Activated naive CD4-positive, alpha-beta T cell treated with anti-CD3 and anti-CD28 coated beads, Interleukin-2, amount 50 U/mL, for 16 hours (primary cell): Measurements from ENCODE around the gene DCTN2.
"Not testable (repeated sequence)": the region's sequence is repeated elsewhere in the genome, so short reads cannot be mapped to it uniquely, and the experiment has no call there.

Source experiments
- DNase-seq: peaks from one replicate; pipeline ENCODE4 v3.0.0-alpha.2; 2020

Gene DCTN2

GRCh38 chr12:57576613-57577160, 29.7 kb upstream of the DCTN2 start:
- DNase-seq = no peak

- DNase-seq = no peak
Observed at GRCh38 chr12:57575771-57576612, 29.0 kb upstream of the DCTN2 start.

GRCh38 chr12:57574795-57575194, 27.8 kb upstream of the DCTN2 start:
- DNase-seq = no peak

GRCh38 chr12:57571926-57572762, 25.2 kb upstream of the DCTN2 start:
- no peak for DNase-seq

DNA sequence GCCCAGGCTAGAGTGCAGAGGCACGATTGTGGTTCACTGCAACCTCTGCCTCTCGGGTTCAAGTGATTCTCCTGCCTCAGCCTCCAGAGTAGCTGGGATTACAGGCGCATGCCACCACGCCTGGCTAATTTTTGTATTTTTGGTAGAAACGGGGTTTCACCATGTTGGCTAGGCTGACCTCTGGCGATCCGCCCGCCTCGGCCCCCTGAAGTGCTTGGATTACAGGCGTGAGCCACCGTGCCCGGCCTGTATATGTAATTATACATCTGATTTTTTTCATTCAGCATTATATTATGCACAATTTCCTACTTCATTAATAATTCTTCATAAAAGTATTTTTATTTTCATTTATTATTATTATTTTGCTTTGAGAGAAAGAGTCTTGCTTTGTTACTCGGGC, 23.4 kb upstream of the DCTN2 start:
- not testable (repeated sequence) for DNase-seq

DNA sequence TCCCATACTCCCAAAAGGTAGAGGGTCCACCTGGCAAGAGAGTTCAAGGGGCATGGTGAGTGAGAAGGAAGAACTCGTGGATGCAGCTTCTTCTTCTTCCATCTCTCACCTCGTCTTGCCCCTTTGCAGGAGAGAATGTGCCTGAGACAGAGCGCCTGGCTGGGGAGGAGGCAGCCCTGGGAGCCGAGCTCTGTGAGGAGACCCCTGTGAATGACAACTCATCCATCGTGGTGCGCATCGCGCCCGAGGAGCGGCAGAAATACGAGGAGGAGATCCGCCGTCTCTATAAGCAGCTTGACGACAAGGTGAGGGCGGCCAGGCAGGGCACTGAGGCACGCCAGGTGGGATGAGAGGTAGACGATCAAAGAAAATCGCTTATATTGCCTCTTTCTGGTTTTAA, 22.9 kb upstream of the DCTN2 start:
- DNase-seq = no peak

DNA sequence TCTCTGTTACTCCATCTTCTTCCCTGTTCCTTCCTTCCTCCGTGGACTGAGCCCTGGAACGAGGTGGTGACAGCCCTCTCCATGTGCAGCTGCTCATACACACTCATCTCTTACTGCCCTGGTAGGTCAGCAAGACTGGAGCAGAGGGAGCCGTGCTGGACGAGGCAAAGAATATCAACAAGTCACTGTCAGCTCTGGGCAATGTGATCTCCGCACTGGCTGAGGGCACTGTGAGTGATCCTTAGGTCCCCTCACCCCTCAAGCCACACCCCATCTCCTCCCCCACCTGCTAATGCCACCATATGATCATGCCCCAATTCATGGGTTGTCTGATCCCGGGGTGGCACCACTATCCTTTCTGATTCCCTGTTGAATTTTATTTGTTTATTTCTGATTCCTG, 21.8 kb upstream of the DCTN2 start:
- DNase-seq = no peak

GRCh38 chr12:57564178-57564740, 17.3 kb upstream of the DCTN2 start:
- DNase-seq = no peak

DNA sequence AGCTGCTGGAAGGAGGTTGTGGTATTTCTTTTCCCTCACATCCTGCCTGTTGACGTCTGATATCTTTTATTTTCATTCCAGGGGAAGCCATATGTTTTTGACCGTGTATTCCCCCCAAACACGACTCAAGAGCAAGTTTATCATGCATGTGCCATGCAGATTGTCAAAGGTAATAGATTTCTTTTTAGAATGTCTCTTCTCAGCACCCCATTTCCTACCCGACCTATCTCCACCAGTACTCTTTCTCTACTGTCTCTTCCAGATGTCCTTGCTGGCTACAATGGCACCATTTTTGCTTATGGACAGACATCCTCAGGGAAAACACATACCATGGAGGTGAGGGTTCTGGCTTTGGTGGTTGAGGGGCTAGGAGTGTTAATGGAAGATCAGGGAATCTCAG, 16.4 kb upstream of the DCTN2 start:
- DNase-seq = no peak

GRCh38 chr12:57561117-57561516, 14.1 kb upstream of the DCTN2 start:
- not testable (repeated sequence) for DNase-seq

DNA sequence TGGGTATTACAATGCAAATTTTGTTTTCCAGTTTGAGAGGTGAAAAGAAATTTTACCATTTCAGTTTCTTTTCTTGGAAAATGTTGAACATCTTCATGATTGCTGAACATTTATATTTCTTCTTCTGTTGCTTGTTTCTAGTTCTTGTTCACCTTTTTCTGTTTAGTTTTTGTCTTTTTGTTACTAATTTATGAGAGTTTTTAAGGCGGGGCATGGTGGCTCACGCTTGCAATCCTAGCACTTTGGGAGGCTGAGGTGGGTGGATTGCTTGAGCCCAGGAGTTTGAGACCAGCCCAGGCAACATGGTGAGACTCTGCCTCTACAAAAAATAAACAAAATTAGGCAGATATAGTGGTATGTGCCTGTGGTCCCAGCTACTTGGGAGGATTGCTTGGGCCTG, 13.5 kb upstream of the DCTN2 start:
- no peak for DNase-seq

- no peak for DNase-seq
Observed at GRCh38 chr12:57558864-57559263, 11.9 kb upstream of the DCTN2 start.

GRCh38 chr12:57554897-57555296, 7.9 kb upstream of the DCTN2 start:
- DNase-seq = no peak

- no peak for DNase-seq
Observed at GRCh38 chr12:57554453-57554852, 7.5 kb upstream of the DCTN2 start.

DNA sequence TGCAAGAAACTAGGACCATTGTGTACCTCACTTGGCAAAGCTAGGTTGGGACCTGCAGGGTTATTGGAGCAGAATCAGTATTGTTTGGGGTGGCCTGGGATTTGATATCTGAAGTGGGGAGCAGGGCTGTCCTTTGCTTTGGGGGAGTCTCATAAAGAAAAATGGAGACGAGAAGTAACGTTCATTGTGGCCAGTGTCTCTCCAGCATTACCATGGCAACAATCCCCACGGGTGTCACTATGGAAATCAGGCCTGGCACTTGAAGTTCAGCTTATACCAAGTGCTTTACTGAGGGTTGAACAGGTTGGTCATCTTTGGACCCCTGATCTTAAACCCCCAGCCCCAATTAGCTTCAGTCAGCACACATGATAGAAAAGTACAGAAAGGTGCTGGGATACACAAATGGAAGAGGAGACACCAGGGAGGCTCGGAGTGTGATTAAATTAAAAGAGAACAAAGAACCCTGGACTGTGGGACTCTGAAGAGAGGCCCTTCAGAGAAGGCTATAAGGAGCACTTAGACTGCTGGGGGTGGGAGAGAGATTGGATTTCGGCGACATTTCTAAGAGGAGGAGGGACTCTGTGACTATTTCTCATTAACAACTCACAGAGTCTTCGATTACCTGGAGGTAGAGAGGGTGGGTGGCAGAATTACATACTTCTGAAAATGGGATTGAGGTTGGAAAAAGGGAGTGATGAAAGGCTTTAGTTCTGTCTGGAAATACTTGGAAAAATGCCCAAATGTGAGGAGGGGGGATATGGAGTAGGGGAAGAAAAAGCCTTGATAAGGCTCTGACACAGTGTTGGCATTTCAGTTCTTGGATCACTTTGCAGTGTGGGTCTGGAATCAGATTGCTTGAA, 6.6 kb upstream of the DCTN2 start:
- DNase-seq = no peak

DNA sequence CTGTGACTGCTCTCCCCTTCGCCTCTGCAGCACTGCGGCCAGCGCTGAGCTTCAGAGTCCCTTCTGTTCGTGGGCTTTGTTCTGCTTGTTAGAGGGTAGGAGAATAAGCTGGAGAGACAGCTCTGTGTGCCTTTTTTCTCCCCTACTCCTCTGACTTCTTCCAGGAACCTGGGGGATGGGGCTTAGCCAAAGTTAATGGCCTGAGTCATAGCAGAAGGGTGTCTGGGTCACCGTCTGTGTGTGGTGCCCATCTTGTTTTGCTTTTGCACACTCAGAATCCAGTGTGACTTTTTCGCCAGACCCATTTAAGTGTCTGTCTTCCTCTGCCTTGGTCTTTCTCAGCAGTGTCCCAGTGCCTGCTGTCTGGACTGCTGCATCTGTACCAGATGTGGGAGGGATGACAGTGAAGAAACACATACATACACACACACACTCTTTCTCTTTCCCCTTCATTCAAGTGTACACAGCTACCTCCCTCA, 5.9 kb upstream of the DCTN2 start:
- no peak for DNase-seq

- DNase-seq = no peak
Observed at GRCh38 chr12:57552306-57552651, 5.3 kb upstream of the DCTN2 start.

DNA sequence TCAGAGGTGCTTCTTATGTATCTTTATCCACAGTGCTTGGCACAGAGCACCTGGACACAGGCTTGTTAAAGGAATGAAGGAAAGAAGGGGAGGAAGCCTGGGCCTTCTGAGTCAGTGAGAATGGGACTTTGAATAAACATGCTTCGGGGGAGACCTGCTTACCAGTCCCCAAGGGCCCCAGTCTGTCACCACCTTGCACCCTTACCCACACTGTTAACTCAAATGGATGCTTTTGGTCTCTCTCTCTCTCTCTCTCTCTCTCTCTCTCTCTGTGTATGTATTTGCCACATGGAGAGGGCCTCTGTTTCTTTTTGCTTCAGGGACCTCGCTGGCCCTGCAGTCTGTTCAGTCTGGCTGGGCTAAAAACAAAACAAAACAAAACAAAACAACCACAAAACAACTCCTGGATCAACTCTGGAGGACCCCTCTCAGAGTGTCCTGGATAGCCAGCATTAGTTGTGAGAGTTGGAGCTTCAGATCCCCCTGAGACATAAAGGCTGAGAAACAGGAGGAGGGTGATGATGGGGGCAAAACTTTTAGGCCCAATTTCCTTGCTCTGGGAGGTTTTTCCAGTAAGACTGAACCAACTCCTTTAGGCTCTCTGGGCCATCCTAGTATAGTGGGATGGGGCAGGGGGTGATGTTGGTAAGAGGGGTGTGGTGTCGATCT, 4.8 kb upstream of the DCTN2 start:
- DNase-seq = no peak

DNA sequence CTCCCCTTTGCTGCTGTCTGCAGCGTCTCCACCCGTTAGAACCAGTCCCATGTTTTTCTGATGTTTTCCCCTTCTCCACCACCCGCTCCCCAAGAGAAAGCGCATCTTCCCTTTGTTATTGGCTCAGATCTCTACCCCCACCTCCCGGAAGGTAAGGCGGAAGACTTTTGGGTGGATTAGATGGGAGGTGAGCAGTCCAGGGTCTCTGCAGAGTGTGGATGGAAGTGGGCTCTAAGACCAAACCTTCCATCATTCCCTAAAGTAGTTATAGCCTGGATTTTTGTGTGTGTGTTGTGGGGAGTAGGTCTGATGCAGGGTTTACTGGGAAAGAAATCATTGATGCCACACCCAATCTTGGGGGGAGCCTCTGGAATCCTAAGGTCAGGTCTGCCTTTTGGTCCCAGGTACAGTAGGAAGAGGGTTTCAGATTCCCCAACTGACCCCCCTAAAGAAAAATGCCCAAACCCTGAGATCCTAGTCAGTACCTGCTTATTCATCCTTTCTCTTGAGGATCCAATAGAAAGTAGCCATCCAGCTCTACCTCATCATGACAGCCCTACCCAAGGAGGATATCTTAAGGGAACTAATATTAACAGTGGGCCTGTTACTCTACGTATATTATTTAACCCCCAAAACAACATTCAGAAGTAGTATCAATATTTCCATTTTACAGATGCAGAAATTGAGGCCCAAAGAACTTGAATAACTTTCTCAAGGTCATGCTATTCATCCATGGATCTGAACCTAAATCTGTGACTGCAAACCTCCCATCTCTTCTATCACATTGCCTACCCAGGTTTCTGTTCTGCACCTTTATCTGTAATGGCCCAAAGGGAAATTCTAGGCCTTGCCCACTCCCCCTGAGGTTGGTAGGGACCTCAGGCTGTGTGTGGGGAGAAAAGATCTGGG, 3.9 kb upstream of the DCTN2 start:
- no peak for DNase-seq

GRCh38 chr12:57549909-57550640, 3.1 kb upstream of the DCTN2 start, which contains the start of gene KIF5A:
Gene KIF5A, plus strand, starts transcription at chr12:57550044. Its CDS starts 228 bp downstream, at chr12:57550272.
- peak; percentile 69 for DNase-seq
